ENCODE data around the gene RNF34. TPM values are rescaled to one million over a fixed set of nuclear protein-coding genes. Genes with fewer than 3 reads are reported as not detected.

The RNF34 gene
- total RNA-seq, 2 experiments from 2014 or later: 85.4 to 145 TPM

GRCh38 chr12:121455766-121456420 lies 56.0 kb downstream of the RNF34 start:
- Histone ChIP-seq H2AFZ (ENCODE audit: low read length) (no peak overlapping the region), H3K27ac (ENCODE audit: low read depth, low read length, poor library complexity, severe bottlenecking) (no peak overlapping the region), H3K4me1 (ENCODE audit: insufficient read depth, low read length, poor library complexity, severe bottlenecking) (no peaks in the 10 kb centered on the region), H3K9me3 (ENCODE audit: low read length) (no peaks in the 10 kb centered on the region), H3K9me2 (ENCODE audit: insufficient read depth, low read length) (no peaks in the 10 kb centered on the region), H3K36me3 (ENCODE audit: insufficient read depth, low read length) (peaks cover 55% of the 10 kb centered on the region), H3K79me2 (ENCODE audit: insufficient read depth, low read depth, low read length) (peaks cover 64% of the 10 kb centered on the region), H3K4me2 (ENCODE audit: low read length) (no peak overlapping the region), H3K4me3 (ENCODE audit: low read depth, low read length, poor library complexity, severe bottlenecking) (no peak overlapping the region), H4K20me1 (ENCODE audit: insufficient read depth, low read length) (no peaks in the 10 kb centered on the region)
- DNase-seq (ENCODE audit: low spot score): no peak
- CTCF ChIA-PET (ENCODE audit: unreplicated experiment): interaction anchor here (1.3 kb wide), 1 partner anchor 13 kb away, joined by 4 read pairs; no protein-coding TSS in a partner anchor
- TF ChIP-seq EZH2phosphoT487 (IDR thresholded peaks at IDR 0.05; ENCODE audit: borderline replicate concordance, low read depth, low read length): no peak
- no peak for TF ChIP-seq CTCF (conservative IDR thresholded peaks at IDR 0.05; ENCODE audit: low read length)
- POLR2A ChIA-PET: interaction anchor here (0.6 kb wide), 1 partner anchor 66 kb away, joined by 3 read pairs; no protein-coding TSS in a partner anchor
- intact Hi-C loops (cut with micrococcal nuclease; ENCODE audit: unreplicated experiment): no loop called here
- BruUV-seq (replicated peaks): no TSS peak

GRCh38 chr12:121456551-121456950 lies 56.6 kb downstream of the RNF34 start:
- intact Hi-C loops (cut with micrococcal nuclease; ENCODE audit: unreplicated experiment): no loop called here
- ChIA-PET CTCF (ENCODE audit: unreplicated experiment) (no interaction called here), POLR2A (interaction anchor here (0.6 kb wide), 1 partner anchor 67 kb away, joined by 3 read pairs; no protein-coding TSS in a partner anchor)
- Histone ChIP-seq H3K9me3 (ENCODE audit: low read length) (no peaks in the 10 kb centered on the region), H2AFZ (ENCODE audit: low read length) (no peak overlapping the region), H3K27ac (ENCODE audit: low read depth, low read length, poor library complexity, severe bottlenecking) (no peak overlapping the region), H3K4me3 (ENCODE audit: low read depth, low read length, poor library complexity, severe bottlenecking) (no peak overlapping the region), H3K9me2 (ENCODE audit: insufficient read depth, low read length) (no peaks in the 10 kb centered on the region), H3K79me2 (ENCODE audit: insufficient read depth, low read depth, low read length) (peaks cover 70% of the 10 kb centered on the region), H3K36me3 (ENCODE audit: insufficient read depth, low read length) (peaks cover 49% of the 10 kb centered on the region), H3K4me2 (ENCODE audit: low read length) (no peak overlapping the region), H4K20me1 (ENCODE audit: insufficient read depth, low read length) (no peaks in the 10 kb centered on the region), H3K4me1 (ENCODE audit: insufficient read depth, low read length, poor library complexity, severe bottlenecking) (peaks cover 5% of the 10 kb centered on the region)
- TF ChIP-seq EZH2phosphoT487 (IDR thresholded peaks at IDR 0.05; ENCODE audit: borderline replicate concordance, low read depth, low read length): no peak
- TF ChIP-seq CTCF (conservative IDR thresholded peaks at IDR 0.05; ENCODE audit: low read length): no peak
- DNase-seq (ENCODE audit: low spot score): no peak
- BruUV-seq (replicated peaks): no TSS peak

- Histone ChIP-seq H4K20me1 (ENCODE audit: insufficient read depth, low read length) (peaks cover 7% of the 10 kb centered on the region; the same call in 1 of the 2 replicates), H3K4me1 (ENCODE audit: insufficient read depth, low read length, poor library complexity, severe bottlenecking) (peaks cover 18% of the 10 kb centered on the region), H3K9me3 (ENCODE audit: low read length) (no peaks in the 10 kb centered on the region), H3K27ac (ENCODE audit: low read depth, low read length, poor library complexity, severe bottlenecking) (no peak overlapping the region), H3K4me2 (ENCODE audit: low read length) (no peak overlapping the region), H3K79me2 (ENCODE audit: insufficient read depth, low read depth, low read length) (peaks cover 95% of the 10 kb centered on the region), H3K9me2 (ENCODE audit: insufficient read depth, low read length) (no peaks in the 10 kb centered on the region), H3K36me3 (ENCODE audit: insufficient read depth, low read length) (peaks cover 46% of the 10 kb centered on the region), H2AFZ (ENCODE audit: low read length) (no peak overlapping the region), H3K4me3 (ENCODE audit: low read depth, low read length, poor library complexity, severe bottlenecking) (no peak overlapping the region)
- POLR2A ChIA-PET: no interaction called here
- CTCF ChIA-PET (ENCODE audit: unreplicated experiment): no interaction called here
- BruUV-seq (replicated peaks): no TSS peak
- no peak for DNase-seq (ENCODE audit: low spot score)
- no peak for TF ChIP-seq EZH2phosphoT487 (IDR thresholded peaks at IDR 0.05; ENCODE audit: borderline replicate concordance, low read depth, low read length)
- no peak for TF ChIP-seq CTCF (conservative IDR thresholded peaks at IDR 0.05; ENCODE audit: low read length)
- intact Hi-C loops (cut with micrococcal nuclease; ENCODE audit: unreplicated experiment): no loop called here
Observed at GRCh38 chr12:121461048-121461447, 61.1 kb downstream of the RNF34 start.

All from OCI-LY7 (cell line).